AG04449 (cell line): ENCODE results near the gene UBXN11.

Experiments
- CTCF ChIA-PET: fragments of 350-600 bp; formaldehyde crosslinking; extraction: SDS; loops from one replicate; lab custom pipeline; 2021; ENCODE audit warnings: antibody characterized with exemption; lab: Yijun Ruan, JAX
- POLR2A ChIA-PET: fragments of 400-600, 350-600 bp; formaldehyde crosslinking; extraction: SDS; loops from one replicate; lab custom pipeline; 2020; ENCODE audit warnings: antibody characterized with exemption, inconsistent platforms; lab: Yijun Ruan, JAX
- DNase-seq: peaks from one replicate; pipeline ENCODE4 v3.0.0-alpha.2; 2010; ENCODE audit warnings: low read depth, low spot score
- H3K4me3 ChIP-seq: 2 replicates; pipeline ENCODE4 v1.5.1; 2011; ENCODE audit warnings: low read depth, mild to moderate bottlenecking, control low read depth, low read length
- CTCF ChIP-seq: IDR thresholded peaks from one replicate; pipeline ENCODE4 v1.5.1; 2011; ENCODE audit warnings: mild to moderate bottlenecking, moderate library complexity, low read length, control low read depth, inconsistent platforms; ENCODE audit not compliant: insufficient read depth; ENCODE audit errors: missing control alignments

The UBXN11 gene

GRCh38 chr1:26287033-26287711 lies 19.3 kb downstream of the UBXN11 start:
- ChIA-PET POLR2A (no interaction called here), CTCF (interaction anchor here (1.1 to 5.4 kb wide), 10 partner anchors 12 to 143 kb away, joined by 3 to 37 read pairs (median 24); partner anchors contain the start of gene CEP85)
- no peak for DNase-seq
- TF ChIP-seq CTCF, result no peak
- no peak overlapping the region for H3K4me3 ChIP-seq

GRCh38 chr1:26286064-26286416 lies 20.4 kb downstream of the UBXN11 start:
- POLR2A ChIA-PET, result interaction anchor here (1.1 kb wide), 1 partner anchor 22 kb away, joined by 3 read pairs; no protein-coding TSS in a partner anchor
- no peak overlapping the region for H3K4me3 ChIP-seq
- no peak for TF ChIP-seq CTCF
- CTCF ChIA-PET, result interaction anchor here (0.6 to 5.4 kb wide), 24 partner anchors 8 to 151 kb away, joined by 3 to 37 read pairs (median 6); partner anchors contain the start of genes CD52, CEP85, DHDDS and UBXN11
- DNase-seq, result no peak

- CTCF ChIA-PET, result interaction anchor here (0.6 to 5.4 kb wide), 28 partner anchors 9 to 151 kb away, joined by 3 to 37 read pairs (median 4); partner anchors contain the start of genes CD52, CEP85, DHDDS and UBXN11
- no peak overlapping the region for H3K4me3 ChIP-seq
- DNase-seq, result no peak
- POLR2A ChIA-PET, result interaction anchor here (1.1 to 1.5 kb wide), 2 partner anchors 10 to 23 kb away, joined by 3 to 7 read pairs; no protein-coding TSS in a partner anchor
- TF ChIP-seq CTCF, result peak; percentile 26
These were observed 20.9 kb downstream of the UBXN11 start for GRCh38 chr1:26285366-26286063.

- TF ChIP-seq CTCF, result peak; percentile 85
- DNase-seq, result peak; percentile 69
- no peak overlapping the region; the same call in 1 of the 2 replicates for H3K4me3 ChIP-seq
- ChIA-PET CTCF (interaction anchor here (0.7 to 5.4 kb wide), 23 partner anchors 10 to 148 kb away, joined by 3 to 37 read pairs (median 9); partner anchors contain the start of genes CD52, CEP85, DHDDS and UBXN11), POLR2A (interaction anchor here (1.0 to 1.5 kb wide), 2 partner anchors 9 to 147 kb away, joined by 3 to 7 read pairs; partner anchors contain the start of gene DHDDS)
These were observed 21.7 kb downstream of the UBXN11 start for GRCh38 chr1:26284597-26285347.

- no peak overlapping the region for H3K4me3 ChIP-seq
- DNase-seq, result no peak
- CTCF ChIA-PET, result interaction anchor here (0.8 to 10.7 kb wide), 17 partner anchors 9 to 148 kb away, joined by 3 to 179 read pairs (median 15); partner anchors contain the start of genes CD52, CEP85, DHDDS and UBXN11
- no peak for TF ChIP-seq CTCF
- POLR2A ChIA-PET, result interaction anchor here (0.6 to 1.5 kb wide), 3 partner anchors 8 to 148 kb away, joined by 3 to 7 read pairs (median 4); partner anchors contain the start of gene DHDDS
These were observed 22.4 kb downstream of the UBXN11 start for GRCh38 chr1:26283871-26284596.
